ACC112 (cell line): ENCODE results near the gene NFAT5.
"Not testable (repeated sequence)": the region's sequence is repeated elsewhere in the genome, so short reads cannot be mapped to it uniquely, and the experiment has no call there.

Experiments
- H2AFZ ChIP-seq: fragments of 200-600 bp; sonication (generic); one replicate; pipeline ENCODE4 v1.6.0; 2017; ENCODE audit warnings: antibody characterized with exemption, low read length; ENCODE audit not compliant: unreplicated experiment
- H3K27ac ChIP-seq: fragments of 200-600 bp; sonication (generic); 2 replicates; pipeline ENCODE4 v1.5.1; 2014; ENCODE audit warnings: low read depth, mild to moderate bottlenecking, antibody characterized with exemption, low read length, moderate library complexity
- H3K27me3 ChIP-seq: fragments of 200-600 bp; sonication (generic); 2 replicates; pipeline ENCODE4 v1.6.1; 2014; ENCODE audit warnings: mild to moderate bottlenecking, antibody characterized with exemption, low read length, moderate library complexity, mixed read lengths; ENCODE audit not compliant: insufficient read depth
- H3K36me3 ChIP-seq: fragments of 200-600 bp; sonication (generic); 2 replicates; pipeline ENCODE4 v1.6.1; 2016; ENCODE audit warnings: mild to moderate bottlenecking, antibody characterized with exemption, low read length, moderate library complexity, mixed read lengths; ENCODE audit not compliant: insufficient read depth
- H3K4me1 ChIP-seq: fragments of 200-600 bp; sonication (generic); one replicate; pipeline ENCODE4 v1.6.1; 2016; ENCODE audit warnings: low read length, mixed read lengths; ENCODE audit not compliant: insufficient read depth, unreplicated experiment, control insufficient read depth
- H3K4me3 ChIP-seq: fragments of 200-600 bp; sonication (generic); 2 replicates; pipeline ENCODE4 v1.5.1; 2014; ENCODE audit warnings: mild to moderate bottlenecking, low read depth, low read length
- H3K79me2 ChIP-seq: fragments of 200-600 bp; sonication (generic); one replicate; pipeline ENCODE4 v1.6.0; 2016; ENCODE audit warnings: low read length; ENCODE audit not compliant: control insufficient read depth, unreplicated experiment, insufficient read depth

The NFAT5 gene

DNA sequence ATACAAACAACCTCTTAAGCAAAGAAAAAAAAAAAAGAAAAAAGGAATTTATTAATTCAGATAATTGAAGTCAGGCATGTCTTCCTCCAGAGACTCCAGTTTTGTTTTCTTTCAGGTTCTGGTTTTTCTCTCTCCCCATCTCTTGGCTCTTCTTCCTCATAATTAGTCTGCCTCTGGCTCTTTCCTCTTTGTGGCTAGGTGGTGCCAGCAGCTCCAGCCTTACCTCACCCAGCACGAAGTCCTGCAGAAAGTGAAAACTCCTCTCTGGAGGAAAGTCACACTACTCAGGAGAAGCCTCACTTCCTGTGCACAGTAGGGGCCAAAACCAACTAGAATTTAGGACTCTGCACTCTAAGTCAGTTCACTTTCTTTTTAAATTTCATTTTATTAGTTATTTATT, 10.3 kb upstream of the NFAT5 start:
- H3K4me3 ChIP-seq, result no peak overlapping the region
- H3K36me3 ChIP-seq, result no peaks in the 10 kb centered on the region
- no peaks in the 10 kb centered on the region for H3K4me1 ChIP-seq
- no peaks in the 10 kb centered on the region for H3K27me3 ChIP-seq
- no peak overlapping the region for H2AFZ ChIP-seq
- no peaks in the 10 kb centered on the region for H3K79me2 ChIP-seq
- no peak overlapping the region for H3K27ac ChIP-seq

- Histone ChIP-seq H3K27me3 (no peaks in the 10 kb centered on the region), H3K4me1 (no peaks in the 10 kb centered on the region), H3K79me2 (no peaks in the 10 kb centered on the region), H3K4me3 (no peak overlapping the region), H3K36me3 (no peaks in the 10 kb centered on the region), H2AFZ (no peak overlapping the region), H3K27ac (no peak overlapping the region)
Observed at GRCh38 chr16:69555867-69556266, 9.9 kb upstream of the NFAT5 start.

- no peak overlapping the region for H3K27ac ChIP-seq
- H3K4me1 ChIP-seq, result peaks cover 6% of the 10 kb centered on the region
- H3K4me3 ChIP-seq, result no peak overlapping the region
- no peaks in the 10 kb centered on the region for H3K27me3 ChIP-seq
- H3K79me2 ChIP-seq, result peaks cover 5% of the 10 kb centered on the region
- no peaks in the 10 kb centered on the region for H3K36me3 ChIP-seq
- H2AFZ ChIP-seq, result no peak overlapping the region
Observed at GRCh38 chr16:69559164-69559563, 6.6 kb upstream of the NFAT5 start.

- H3K27ac ChIP-seq, H3K36me3 ChIP-seq, H3K27me3 ChIP-seq, H3K4me1 ChIP-seq, H2AFZ ChIP-seq, H3K4me3 ChIP-seq: not testable (repeated sequence)
- H3K79me2 ChIP-seq, result peaks cover 21% of the 10 kb centered on the region
Observed at GRCh38 chr16:69561367-69561766, 4.4 kb upstream of the NFAT5 start.

DNA sequence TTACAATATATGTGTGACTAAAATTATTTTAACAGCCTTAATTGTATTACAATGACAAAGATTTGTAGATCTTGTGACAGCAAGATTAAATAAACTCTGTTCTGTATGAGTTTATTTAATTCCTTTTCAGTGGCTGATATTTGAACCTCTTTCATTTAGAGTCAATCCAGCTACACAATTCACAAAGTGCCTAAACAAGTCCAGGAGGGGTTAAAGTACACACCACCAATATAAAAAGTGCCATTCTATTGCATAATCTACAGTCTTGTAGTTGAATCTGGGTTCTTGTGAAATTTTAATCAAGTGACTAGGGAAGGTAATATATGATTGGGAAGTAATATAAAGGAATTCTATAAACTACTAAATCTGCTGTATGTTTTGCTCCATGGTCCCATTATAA, 3.9 kb upstream of the NFAT5 start:
- Histone ChIP-seq H3K4me1 (peaks cover 10% of the 10 kb centered on the region), H3K4me3 (no peak overlapping the region), H2AFZ (no peak overlapping the region), H3K27me3 (no peaks in the 10 kb centered on the region), H3K36me3 (no peaks in the 10 kb centered on the region), H3K27ac (no peak overlapping the region), H3K79me2 (peaks cover 26% of the 10 kb centered on the region)

- Histone ChIP-seq H3K27ac (no peak overlapping the region), H3K4me1 (peaks cover 12% of the 10 kb centered on the region), H3K79me2 (peaks cover 35% of the 10 kb centered on the region), H3K27me3 (no peaks in the 10 kb centered on the region), H3K36me3 (no peaks in the 10 kb centered on the region), H2AFZ (no peak overlapping the region), H3K4me3 (no peak overlapping the region)
Observed at GRCh38 chr16:69562813-69563212, 3.0 kb upstream of the NFAT5 start.

DNA sequence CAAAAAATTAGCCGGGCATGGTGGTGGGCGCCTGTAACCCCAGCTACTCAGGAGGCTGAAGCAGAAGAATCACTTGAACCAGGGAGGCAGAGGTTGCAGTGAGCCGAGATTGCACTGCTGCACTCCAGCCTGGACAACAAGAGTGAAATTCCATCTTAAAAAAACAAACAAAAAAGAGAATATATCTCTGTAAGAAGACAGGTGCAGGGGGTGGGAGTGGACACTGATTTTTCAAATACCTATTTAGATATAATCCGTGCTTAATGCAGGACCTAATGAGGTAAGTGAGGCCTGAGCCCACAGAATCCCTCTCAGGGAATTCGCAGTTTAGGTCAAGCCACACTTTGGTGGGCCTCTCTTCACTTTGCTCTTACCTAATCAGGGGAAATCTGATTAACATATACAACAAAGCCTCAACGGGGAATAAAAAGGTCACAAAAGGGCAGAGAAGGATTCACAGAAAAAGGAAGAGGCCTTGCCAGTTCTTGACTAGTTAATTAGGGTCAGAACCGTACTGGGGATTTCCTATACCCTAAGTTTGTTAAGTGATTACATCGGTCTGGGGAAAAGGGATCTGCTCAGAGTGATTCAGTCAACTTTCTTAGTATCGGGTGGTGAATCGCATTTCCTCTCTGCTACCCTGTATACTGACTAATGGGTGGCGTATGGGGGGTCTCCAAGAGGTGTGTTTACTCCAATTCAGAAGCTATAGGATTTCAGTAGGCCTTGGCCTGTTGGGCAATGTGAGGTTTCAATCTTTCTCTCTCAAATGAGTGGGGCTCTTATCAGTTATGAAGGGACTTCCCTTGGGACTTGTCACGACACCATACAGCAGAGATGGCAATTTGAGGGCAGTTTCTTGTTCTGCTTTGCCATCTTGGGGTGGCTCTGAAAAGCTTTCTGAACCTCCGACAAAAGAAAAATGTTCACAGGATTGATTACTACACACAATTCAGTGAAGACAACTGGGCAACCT, 1.9 kb upstream of the NFAT5 start:
- H3K4me1 ChIP-seq, result peaks cover 22% of the 10 kb centered on the region
- peak overlapping the region; percentile 28 for H2AFZ ChIP-seq

GRCh38 chr16:69564845-69565670, 708 bp upstream of the NFAT5 start:
- H3K36me3 ChIP-seq, result peaks cover 10% of the 10 kb centered on the region; the same call in 1 of the 2 replicates
- H3K27me3 ChIP-seq, result no peaks in the 10 kb centered on the region
- H3K79me2 ChIP-seq, result peaks cover 58% of the 10 kb centered on the region
- peak overlapping the region; percentile 100 for H3K4me3 ChIP-seq
- peaks cover 33% of the 10 kb centered on the region for H3K4me1 ChIP-seq
- H3K27ac ChIP-seq, result peak overlapping the region; percentile 64
- peak overlapping the region; percentile 76 for H2AFZ ChIP-seq

More for the DNA sequence above, 1.9 kb upstream of the NFAT5 start:
- H3K36me3 ChIP-seq, result peaks cover 5% of the 10 kb centered on the region; the same call in 1 of the 2 replicates
- H3K27me3 ChIP-seq, result no peaks in the 10 kb centered on the region
- H3K27ac ChIP-seq, result peak overlapping the region; percentile 64
- H3K4me3 ChIP-seq, result peak overlapping the region; percentile 100
- peaks cover 46% of the 10 kb centered on the region for H3K79me2 ChIP-seq

GRCh38 chr16:69566240-69566980, 644 bp downstream of the NFAT5 start:
- H3K4me3 ChIP-seq, result peak overlapping the region; percentile 100
- peaks cover 71% of the 10 kb centered on the region for H3K79me2 ChIP-seq
- no peaks in the 10 kb centered on the region for H3K27me3 ChIP-seq
- H2AFZ ChIP-seq, result peak overlapping the region; percentile 78
- peaks cover 33% of the 10 kb centered on the region for H3K4me1 ChIP-seq
- H3K36me3 ChIP-seq, result peaks cover 13% of the 10 kb centered on the region
- H3K27ac ChIP-seq, result peak overlapping the region; percentile 91

- peak overlapping the region; percentile 69 for H2AFZ ChIP-seq
- peaks cover 14% of the 10 kb centered on the region for H3K36me3 ChIP-seq
- H3K27ac ChIP-seq, result peak overlapping the region; percentile 91
- H3K79me2 ChIP-seq, result peaks cover 75% of the 10 kb centered on the region
- H3K27me3 ChIP-seq, result no peaks in the 10 kb centered on the region
- peaks cover 36% of the 10 kb centered on the region for H3K4me1 ChIP-seq
- peak overlapping the region; percentile 100 for H3K4me3 ChIP-seq
Observed at GRCh38 chr16:69566981-69567680, 1.4 kb downstream of the NFAT5 start.
